Lung (tissue), 12 donors: ENCODE results near the gene EYS. TPM values are rescaled to one million over a fixed set of nuclear protein-coding genes. Genes with fewer than 3 reads are reported as not detected.
A peak's percentile ranks its signal among the peaks of the same experiment; 100 is the strongest.

Experiments
- ATAC-seq: fragments of 200-7000 bp; cut with Tn5 transposase; one replicate; pipeline ENCODE4 v1.9.1; 2020; ENCODE audit warnings: moderate number of reproducible peaks; ENCODE audit not compliant: insufficient read depth, low FRiP score
- DNase-seq, 3 donors: peaks; one replicate each; pipeline ENCODE4 v3.0.0-alpha.2; 2013 to 2017
- H3K27ac ChIP-seq, 2 donors: one replicate each; pipeline ENCODE4 v1.5.1; 2013; ENCODE audit warnings: mild to moderate bottlenecking in 2 of 2, moderate library complexity in 2 of 2, control low read depth in 1 of 2, inconsistent platforms in 1 of 2, low read depth in 1 of 2, low read length in 1 of 2
- H3K27me3 ChIP-seq, 3 donors: one replicate each; pipeline ENCODE4 v1.5.1; 2013; ENCODE audit warnings: low read length in 2 of 3; ENCODE audit not compliant: control insufficient read depth in 3 of 3, insufficient read depth in 3 of 3
- H3K36me3 ChIP-seq, 4 donors: one replicate each; pipeline ENCODE4 v1.5.1; 2013; ENCODE audit warnings: low read length in 4 of 4, mild to moderate bottlenecking in 1 of 4, moderate library complexity in 1 of 4; ENCODE audit not compliant: control insufficient read depth in 4 of 4, insufficient read depth in 4 of 4
- H3K4me1 ChIP-seq, 5 donors: one replicate each; pipeline ENCODE4 v1.5.1; 2013; ENCODE audit warnings: low read length in 5 of 5, mild to moderate bottlenecking in 2 of 5, moderate library complexity in 1 of 5; ENCODE audit not compliant: control insufficient read depth in 5 of 5, insufficient read depth in 5 of 5
- H3K4me3 ChIP-seq: one replicate; pipeline ENCODE4 v1.5.1; 2013; ENCODE audit warnings: mild to moderate bottlenecking, control low read depth, moderate library complexity
- H3K9ac ChIP-seq, 2 donors: one replicate each; pipeline ENCODE4 v1.5.1; 2013; ENCODE audit warnings: low read length in 2 of 2, control low read depth in 1 of 2; ENCODE audit not compliant: insufficient read depth in 1 of 2
- H3K9me3 ChIP-seq, 4 donors: one replicate each; pipeline ENCODE4 v1.5.1; 2013; ENCODE audit warnings: low read length in 3 of 4, mild to moderate bottlenecking in 1 of 4, moderate library complexity in 1 of 4; ENCODE audit not compliant: control insufficient read depth in 4 of 4, insufficient read depth in 3 of 4
- CTCF ChIP-seq: IDR thresholded peaks from 2 replicates; pipeline ENCODE4 v1.5.1; 2012; ENCODE audit warnings: mild to moderate bottlenecking; ENCODE audit errors: control extremely low read depth, extremely low read depth
- WGBS, 2 donors: extraction: QIAGEN DNeasy Blood & Tissue Kit; methylation state at CpG; one replicate each; pipeline ENCODE4 v1.1.7; 2013; 5-methylcytosine and 5-hydroxymethylcytosine counted together
- polyA plus RNA-seq, 2 donors: library from polyadenylated mRNA; stranded (reverse); fragments of 200-250 nt; gene quantifications; one replicate each; pipeline ENCODE4 v1.2.1, GENCODE V29; 2013
- total RNA-seq, 2 donors: library from RNA; depleted of rRNA in 1 of 2; stranded (reverse); fragments of >200 nt in 1 of 2; gene quantifications; one replicate each; pipeline ENCODE4 v1.2.1, GENCODE V29; 2014 to 2021
- donor health status: control.
- donor health status: control.
- donor health status: Bipolar disorder and iron deficiency.
- donor health status: healthy.
- donor health status: DM: yes; HTN: yes; CAD: no.

EYS gene
- total and polyA plus RNA-seq, 4 donors = 0.06 to 0.34 (median 0.12) TPM

- 76 to 79% methylated on average over 3 of the region's 3 CpGs for WGBS, 2 donors
- H3K4me1 ChIP-seq = peaks cover 0 to 3% (median 0%) of the 10 kb centered on the region in 5 donors
These were observed 1708.0 kb downstream of the EYS start for GRCh38 chr6:63998991-63999390.

GRCh38 chr6:63997734-63998133 lies 1709.3 kb downstream of the EYS start:
- no peak overlapping the region for H3K4me3 ChIP-seq
- no peaks in the 10 kb centered on the region for H3K36me3 ChIP-seq
- no peak overlapping the region for H3K9ac ChIP-seq
- H3K27ac ChIP-seq = no peak overlapping the region
- DNase-seq (no peak), ATAC-seq (no peak)
- peaks cover 0 to 3% (median 0%) of the 10 kb centered on the region in 5 donors for H3K4me1 ChIP-seq
- 68 to 85% methylated on average over 1 of the region's 1 CpG for WGBS, 2 donors
- no peaks in the 10 kb centered on the region for H3K27me3 ChIP-seq
- no peak for TF ChIP-seq CTCF
- H3K9me3 ChIP-seq = no peaks in the 10 kb centered on the region

More at GRCh38 chr6:63998991-63999390, 1708.0 kb downstream of the EYS start:
- no peak overlapping the region for H3K4me3 ChIP-seq
- no peak for ATAC-seq
- peak in 1 of 3 donors; percentile 28 for DNase-seq
- no peaks in the 10 kb centered on the region for H3K27me3 ChIP-seq
- H3K36me3 ChIP-seq = no peaks in the 10 kb centered on the region
- no peak overlapping the region for H3K9ac ChIP-seq
- TF ChIP-seq CTCF = no peak
- no peak overlapping the region for H3K27ac ChIP-seq
- H3K9me3 ChIP-seq = no peaks in the 10 kb centered on the region

- H3K4me1 ChIP-seq = peaks cover 0 to 3% (median 0%) of the 10 kb centered on the region in 5 donors
- WGBS, 2 donors = 88 to 90% methylated on average over 4 of the region's 4 CpGs
- ATAC-seq (no peak), DNase-seq (no peak)
- H3K9ac ChIP-seq = no peak overlapping the region
- no peaks in the 10 kb centered on the region for H3K27me3 ChIP-seq
- no peak for TF ChIP-seq CTCF
- H3K36me3 ChIP-seq = no peaks in the 10 kb centered on the region
- H3K9me3 ChIP-seq = no peaks in the 10 kb centered on the region
- no peak overlapping the region for H3K4me3 ChIP-seq
- no peak overlapping the region for H3K27ac ChIP-seq
These were observed 1709.8 kb downstream of the EYS start for GRCh38 chr6:63997221-63997620.

GRCh38 chr6:63985223-63985622 lies 1721.8 kb downstream of the EYS start:
- Histone ChIP-seq H3K27me3 (no peaks in the 10 kb centered on the region), H3K36me3 (no peaks in the 10 kb centered on the region), H3K9ac (no peak overlapping the region), H3K4me3 (no peak overlapping the region), H3K4me1 (no peaks in the 10 kb centered on the region), H3K27ac (no peak overlapping the region), H3K9me3 (no peaks in the 10 kb centered on the region)
- DNase-seq (no peak), ATAC-seq (no peak)
- 83 to 89% methylated on average over 3 of the region's 3 CpGs for WGBS, 2 donors
- TF ChIP-seq CTCF = no peak
